ENCODE results near the gene PNMA8A. TPM values are rescaled to one million over a fixed set of nuclear protein-coding genes. Genes with fewer than 3 reads are reported as not detected.

Gene PNMA8A
- total RNA-seq = 46.3 TPM

GRCh38 chr19:46471116-46471733 is at the start of gene PNMA8A:
Gene PNMA8A (minus strand): TSS chr19:46471563. CDS start chr19:46471035, 528 bp downstream.

GRCh38 chr19:46495786-46496099 is 24.4 kb upstream of the PNMA8A start, which contains the start of gene PNMA8B:
Gene PNMA8B (minus strand): TSS chr19:46495867. CDS start chr19:46495465, 402 bp downstream.

GRCh38 chr19:46428239-46429135 is 42.9 kb downstream of the PNMA8A start, which contains the start of gene PNMA8C:
Gene PNMA8C (minus strand): TSS chr19:46428936. CDS start chr19:46428359, 577 bp downstream.

Other genes with a start within 250 kb of the PNMA8A start
- not detected for gene IGFL1, start 241.8 kb downstream of the PNMA8A start, total RNA-seq
- gene HIF3A, start 174.5 kb downstream of the PNMA8A start, total RNA-seq = 12.2 TPM
- gene PPP5C, start 124.5 kb downstream of the PNMA8A start, total RNA-seq = 100 TPM
- 2.2 TPM for gene CCDC8, start 58.0 kb downstream of the PNMA8A start, total RNA-seq
- 19.1 TPM for gene PNMA8C, start 42.6 kb downstream of the PNMA8A start, total RNA-seq
- 14.4 TPM for gene PNMA8B, start 24.3 kb upstream of the PNMA8A start, total RNA-seq
- gene CALM3, start 129.8 kb upstream of the PNMA8A start, total RNA-seq = 269 TPM
- not detected for gene PTGIR, start 153.5 kb upstream of the PNMA8A start, total RNA-seq
- not detected for gene GNG8, start 164.6 kb upstream of the PNMA8A start, total RNA-seq
- 14.7 TPM for gene DACT3, start 189.6 kb upstream of the PNMA8A start, total RNA-seq
- 6.9 TPM for gene PRKD2, start 245.6 kb upstream of the PNMA8A start, total RNA-seq